ENCODE measurements around the gene UNC13A. TPM values are rescaled to one million over a fixed set of nuclear protein-coding genes. Genes with fewer than 3 reads are reported as not detected.

UNC13A gene
- total and polyA plus RNA-seq, 2 of the 8 experiments (the other 6 are each of a cell fraction or from before 2014, with no cell fraction given), result 13.1 to 47.6 TPM

DNA sequence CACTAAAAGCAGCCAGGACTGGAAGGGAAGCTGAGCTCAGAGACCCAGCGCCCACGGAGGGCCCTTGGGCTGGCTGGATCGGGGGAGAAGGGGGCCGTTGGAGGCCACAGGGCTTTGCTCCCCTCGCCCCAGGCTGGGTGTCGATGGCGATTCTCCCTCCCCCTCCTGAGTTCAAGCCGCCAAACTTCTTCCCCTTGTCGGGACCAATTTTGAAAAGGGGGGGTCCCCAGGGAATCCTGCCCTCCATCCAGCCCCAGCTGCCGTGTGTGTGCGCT, 71.5 kb downstream of the UNC13A start:
- Histone ChIP-seq H3K18ac (ENCODE audit: extremely low read depth, low read length) (no peak overlapping the region; the same call in 1 of the 2 replicates), H3K9me3 (ENCODE audit: insufficient read depth in 2 of 2, low read depth in 1 of 2, low read length in 1 of 2) (no peaks in the 10 kb centered on the region), H4K20me1 (replicated peaks in 1 of 2; ENCODE audit: control insufficient read depth in 1 of 2, insufficient read depth in 2 of 2, low read length in 2 of 2) (peaks cover 3% of the 10 kb centered on the region in 2 experiments), H3K27ac (ENCODE audit: low read depth, low read length) (no peak overlapping the region), H4K5ac (ENCODE audit: insufficient read length, low read depth, low read length) (no peak overlapping the region), H3K4me3 (ENCODE audit: extremely low read depth in 1 of 4, insufficient read depth in 2 of 4, low read depth in 3 of 4, low read length in 4 of 4) (peak overlapping the region in 1 of 4 experiments; percentile 2; a peak in 1 of 8 replicates), H2BK20ac (ENCODE audit: low read length) (no peak overlapping the region), H3K4me2 (ENCODE audit: insufficient read depth in 1 of 2, low read depth in 2 of 2, low read length in 2 of 2) (0 out of 4 replicates have a peak overlapping the region, but pooled peaks of 1 of the 2 experiments have one; percentile 5), H3K79me1 (ENCODE audit: low read depth, low read length) (no peaks in the 10 kb centered on the region; the same call in 1 of the 2 replicates), H2AK5ac (ENCODE audit: low read depth, low read length) (no peak overlapping the region), H4K91ac (replicated peaks; ENCODE audit: insufficient read length, low read length) (no peak overlapping the region), H3K79me2 (ENCODE audit: control insufficient read depth in 1 of 2, insufficient read depth in 2 of 2, low read length in 2 of 2) (no peaks in the 10 kb centered on the region), H3K36me3 (ENCODE audit: control insufficient read depth in 2 of 4, insufficient read depth in 4 of 4, low read length in 3 of 4) (peaks cover 0 to 6% (median 1%) of the 10 kb centered on the region in 4 experiments; a peak in 3 of 8 replicates), H3K14ac (ENCODE audit: insufficient read length) (no peak overlapping the region), H2BK5ac (ENCODE audit: low read depth, low read length) (peak overlapping the region; percentile 52; the same call in 1 of the 2 replicates), H2BK12ac (ENCODE audit: low read depth, low read length) (no peak overlapping the region), H2BK120ac (replicated peaks; ENCODE audit: low read depth, low read length) (no peak overlapping the region), H3K27me3 (replicated peaks in 1 of 4; ENCODE audit: control insufficient read depth in 3 of 4, extremely low read depth in 1 of 4, insufficient read depth in 3 of 4, low read length in 3 of 4) (no peaks in the 10 kb centered on the region), H3K9ac (replicated peaks in 1 of 4; ENCODE audit: extremely low read depth in 1 of 4, low read depth in 3 of 4, low read length in 3 of 4) (no peak overlapping the region), H2BK15ac (ENCODE audit: low read length) (no peak overlapping the region), H3K23ac (ENCODE audit: insufficient read length) (no peak overlapping the region), H3K23me2 (ENCODE audit: low read depth, low read length) (no peaks in the 10 kb centered on the region), H2AFZ (ENCODE audit: low read length) (no peak overlapping the region), H3K4ac (replicated peaks; ENCODE audit: insufficient read length, low read depth, low read length) (no peak overlapping the region), H3K56ac (replicated peaks; ENCODE audit: insufficient read length, low read depth, low read length) (no peak overlapping the region), H4K8ac (ENCODE audit: extremely low read depth, insufficient read depth, low read length) (no peak overlapping the region), H3K4me1 (replicated peaks in 1 of 4; ENCODE audit: control insufficient read depth in 3 of 4, insufficient read depth in 4 of 4, low read length in 3 of 4) (no peaks in the 10 kb centered on the region)
- POLR2A ChIA-PET (ENCODE audit: partially characterized antibody), result interaction anchor here (0.6 to 2.0 kb wide), 2 partner anchors 10 to 794 kb away, joined by 3 to 7 read pairs; no protein-coding TSS in a partner anchor
- DNase-seq (ENCODE audit: low read depth in 1 of 2, low spot score in 2 of 2), result no peak
- CTCF ChIA-PET (ENCODE audit: partially characterized antibody), result interaction anchor here (0.9 to 2.3 kb wide), 3 partner anchors 9 to 150 kb away, joined by 3 to 7 read pairs (median 3); no protein-coding TSS in a partner anchor
- TF ChIP-seq CEBPB (IDR thresholded peaks at IDR 0.05; ENCODE audit: low read depth, low read length) (no peak), RNF2 (IDR thresholded peaks at IDR 0.05; ENCODE audit: borderline replicate concordance, low read depth, low read length, missing control alignments, poor library complexity, severe bottlenecking) (no peak), RXRA (IDR thresholded peaks at IDR 0.05; ENCODE audit: insufficient read depth, low read depth, low read length) (no peak), EZH2 (IDR thresholded peaks at IDR 0.05; ENCODE audit: low read depth, low read length, severe bottlenecking) (no peak), ASH2L (IDR thresholded peaks at IDR 0.05; ENCODE audit: low read length) (no peak), SIRT6 (IDR thresholded peaks at IDR 0.05; ENCODE audit: low read length) (no peak), CREB1 (IDR thresholded peaks at IDR 0.05) (no peak), GABPA (IDR thresholded peaks at IDR 0.05; ENCODE audit: borderline replicate concordance, insufficient read depth, low read length) (no peak), RFX5 (IDR thresholded peaks at IDR 0.05; ENCODE audit: borderline replicate concordance, low read depth, low read length) (no peak), KDM1A (IDR thresholded peaks at IDR 0.05; ENCODE audit: borderline replicate concordance, low read length) (no peak), SP1 (IDR thresholded peaks at IDR 0.05; ENCODE audit: low read depth, low read length) (no peak), TBP (IDR thresholded peaks at IDR 0.05; ENCODE audit: low read depth, low read length) (no peak), EGR1 (IDR thresholded peaks at IDR 0.05; ENCODE audit: borderline replicate concordance, low read depth, low read length) (no peak), PHF8 (conservative IDR thresholded peaks at IDR 0.05; ENCODE audit: low read depth, low read length) (no peak), TAF1 (IDR thresholded peaks at IDR 0.05; ENCODE audit: low read depth, low read length) (no peak)
- FAIRE-seq, result no peak
- whole genome bisulfite sequencing, 2 experiments (ENCODE audit: extremely low coverage in 1 of 2, insufficient coverage in 1 of 2, insufficient read length in 1 of 2, insufficient replicate concordance in 2 of 2, low coverage in 1 of 2, low lambda C conversion rate in 2 of 2, missing lambda C conversion rate in 1 of 2), result 81% methylated on average over 8 of the region's 11 CpGs; no CpG with 5 or more reads in 1 of the 2 experiments
